Activated naive CD8-positive, alpha-beta T cell (primary cell): Measurements from ENCODE around the gene GATD1.

Source experiments
- H3K27ac Mint-ChIP-seq: one replicate; pipeline ENCODE4 v1.8.0; 2021; ENCODE audit warnings: mixed read lengths
- H3K27me3 Mint-ChIP-seq: one replicate; pipeline ENCODE4 v1.8.0; 2021; ENCODE audit warnings: mixed read lengths
- H3K36me3 Mint-ChIP-seq: one replicate; pipeline ENCODE4 v1.8.0; 2021; ENCODE audit warnings: mixed read lengths
- H3K4me1 Mint-ChIP-seq: one replicate; pipeline ENCODE4 v1.8.0; 2021; ENCODE audit warnings: low read depth, mixed read lengths
- H3K4me3 Mint-ChIP-seq: one replicate; pipeline ENCODE4 v1.8.0; 2021; ENCODE audit warnings: mild to moderate bottlenecking, mixed read lengths
- H3K9me3 Mint-ChIP-seq: one replicate; pipeline ENCODE4 v1.8.0; 2021; ENCODE audit warnings: low read depth, mixed read lengths

GATD1 gene

DNA sequence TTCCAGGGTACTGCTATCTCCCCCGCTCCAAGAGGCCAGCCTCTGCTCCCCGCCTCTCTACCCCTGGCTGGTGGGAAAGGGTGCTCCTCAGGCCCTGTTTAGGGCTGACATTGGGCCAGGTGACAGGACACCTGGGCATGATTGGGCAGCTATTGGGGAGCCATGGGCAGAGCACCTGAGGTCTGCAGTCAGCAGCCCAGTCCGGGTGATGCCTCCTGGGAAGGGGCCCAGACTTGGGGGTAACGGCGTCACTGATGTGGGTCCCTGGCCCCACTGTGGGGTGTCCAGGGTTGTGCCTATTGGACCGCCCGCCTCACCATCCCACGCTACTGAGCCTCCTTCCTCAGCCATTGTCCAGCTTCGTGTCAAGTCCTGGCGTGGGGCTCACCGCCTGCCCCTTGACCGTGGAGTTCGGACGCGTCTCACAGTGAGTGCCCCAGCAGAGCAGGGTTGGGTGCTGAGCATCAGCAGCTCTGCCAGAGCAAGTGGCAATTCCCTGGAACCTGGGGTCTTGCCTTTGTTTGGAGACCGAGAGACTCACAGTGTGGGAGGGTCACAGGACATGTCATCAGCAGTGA, 2.8 kb upstream of the GATD1 start:
- no peak overlapping the region for H3K4me3 Mint-ChIP-seq
- peaks cover 22% of the 10 kb centered on the region for H3K4me1 Mint-ChIP-seq
- H3K9me3 Mint-ChIP-seq = no peaks in the 10 kb centered on the region
- H3K27me3 Mint-ChIP-seq = no peaks in the 10 kb centered on the region
- no peak overlapping the region for H3K27ac Mint-ChIP-seq
- H3K36me3 Mint-ChIP-seq = no peaks in the 10 kb centered on the region

DNA sequence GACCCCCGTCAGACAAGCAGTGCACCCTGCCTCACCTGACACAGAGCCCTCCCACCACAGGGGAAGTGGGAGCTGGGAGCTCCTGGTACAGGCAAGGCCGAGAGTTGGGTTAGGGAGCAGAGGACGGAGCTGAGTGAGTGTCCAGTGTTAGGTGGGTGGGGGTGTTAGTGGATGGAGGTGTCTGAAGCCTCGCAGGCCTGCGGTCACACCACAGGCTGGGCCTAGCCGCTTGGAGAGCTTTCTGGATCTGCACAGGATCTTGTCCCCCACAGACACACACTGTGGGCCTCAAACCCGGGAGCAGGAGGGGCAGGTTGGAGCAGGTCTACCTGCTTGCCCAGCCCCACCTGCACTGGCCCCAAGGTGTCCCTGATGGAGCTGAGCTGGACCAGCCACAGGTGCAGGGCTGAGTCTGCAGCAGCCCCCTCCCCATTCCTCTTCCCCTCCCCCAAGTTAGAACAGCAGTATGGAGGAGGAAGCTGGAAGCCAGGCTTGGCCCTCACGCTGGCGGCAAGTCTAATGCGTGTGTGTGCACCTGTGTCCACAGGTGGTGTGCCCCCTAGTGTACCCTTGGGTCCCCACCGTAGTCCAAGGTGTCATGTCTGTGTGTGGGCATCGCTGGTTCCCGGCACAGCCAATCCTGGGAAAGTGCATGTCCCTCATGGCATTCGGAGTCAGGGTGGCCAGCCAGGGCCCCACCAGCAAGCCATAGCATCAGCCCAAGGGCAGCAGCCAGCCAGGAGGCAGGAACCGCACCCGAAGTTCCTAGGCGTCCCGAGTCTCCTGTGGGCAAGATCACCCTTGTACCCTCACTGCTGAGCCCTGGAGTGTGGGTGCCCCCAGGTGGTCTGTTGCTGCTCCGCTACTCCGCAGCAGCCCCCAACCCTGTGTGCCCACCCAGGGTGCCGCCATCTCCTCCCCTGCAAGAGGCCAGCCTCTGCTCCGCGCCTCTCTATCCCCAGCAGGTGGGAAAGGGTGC, 2.0 kb upstream of the GATD1 start:
- H3K4me1 Mint-ChIP-seq = peaks cover 26% of the 10 kb centered on the region
- no peaks in the 10 kb centered on the region for H3K36me3 Mint-ChIP-seq
- no peaks in the 10 kb centered on the region for H3K9me3 Mint-ChIP-seq
- H3K27ac Mint-ChIP-seq = no peak overlapping the region
- H3K27me3 Mint-ChIP-seq = no peaks in the 10 kb centered on the region
- peak overlapping the region; percentile 32 for H3K4me3 Mint-ChIP-seq

DNA sequence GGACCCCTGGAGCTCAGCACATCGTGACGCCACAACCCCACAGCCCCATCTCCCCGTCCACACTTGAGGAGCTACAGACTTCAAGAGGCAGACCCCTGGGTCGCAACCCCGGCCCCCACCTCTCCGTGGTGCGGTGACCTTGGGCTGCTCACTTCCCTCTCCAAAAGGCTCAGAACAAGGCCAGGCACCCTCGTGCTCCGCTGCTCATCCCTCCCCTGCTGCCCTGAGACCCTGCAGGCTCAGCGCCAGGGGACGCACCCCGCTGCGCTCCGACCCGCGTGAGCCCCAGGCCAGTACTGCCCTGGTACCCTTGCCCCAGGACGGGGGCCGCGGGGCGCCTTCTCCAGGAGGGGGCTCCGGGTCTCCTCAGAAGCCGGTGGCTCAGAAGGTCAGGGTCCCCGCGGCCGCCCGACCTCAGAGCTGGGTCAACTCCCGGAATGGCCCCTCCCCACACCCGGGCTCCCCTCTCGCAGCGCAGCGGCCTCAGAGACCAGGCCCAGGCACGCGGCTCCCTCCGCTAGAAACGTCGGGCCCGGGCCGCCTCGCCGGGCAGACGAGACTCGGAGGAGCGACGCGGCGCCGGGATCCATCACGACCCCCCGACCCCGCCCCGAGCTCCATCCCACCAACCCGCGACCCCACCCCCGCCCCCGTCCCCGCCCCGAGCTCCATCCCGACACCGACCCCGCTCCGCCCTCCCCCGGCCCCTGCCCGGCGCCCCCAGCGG, 563 bp downstream of the GATD1 start:
- no peaks in the 10 kb centered on the region for H3K36me3 Mint-ChIP-seq
- peak overlapping the region; percentile 82 for H3K27ac Mint-ChIP-seq
- no peaks in the 10 kb centered on the region for H3K27me3 Mint-ChIP-seq
- peaks cover 26% of the 10 kb centered on the region for H3K4me1 Mint-ChIP-seq
- peak overlapping the region; percentile 92 for H3K4me3 Mint-ChIP-seq
- H3K9me3 Mint-ChIP-seq = no peaks in the 10 kb centered on the region

DNA sequence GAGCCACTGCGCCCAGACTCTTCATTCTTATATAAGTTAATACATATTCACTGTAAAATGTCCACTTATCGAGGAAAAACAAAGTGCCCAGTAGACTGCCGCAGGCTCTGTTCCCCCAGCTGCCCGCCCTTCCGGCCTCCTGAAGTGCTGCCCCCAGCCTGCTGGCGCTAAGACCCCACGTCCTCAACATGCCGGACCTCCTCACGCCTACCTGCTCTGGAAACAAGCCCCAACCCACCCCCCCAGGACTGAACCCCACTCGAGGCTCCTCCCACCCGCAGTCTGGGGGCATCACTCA, 1.1 kb downstream of the GATD1 start:
- Mint-ChIP-seq H3K27ac (peak overlapping the region; percentile 82), H3K36me3 (no peaks in the 10 kb centered on the region), H3K9me3 (no peaks in the 10 kb centered on the region), H3K4me3 (peak overlapping the region; percentile 92), H3K4me1 (peaks cover 26% of the 10 kb centered on the region), H3K27me3 (no peaks in the 10 kb centered on the region)

DNA sequence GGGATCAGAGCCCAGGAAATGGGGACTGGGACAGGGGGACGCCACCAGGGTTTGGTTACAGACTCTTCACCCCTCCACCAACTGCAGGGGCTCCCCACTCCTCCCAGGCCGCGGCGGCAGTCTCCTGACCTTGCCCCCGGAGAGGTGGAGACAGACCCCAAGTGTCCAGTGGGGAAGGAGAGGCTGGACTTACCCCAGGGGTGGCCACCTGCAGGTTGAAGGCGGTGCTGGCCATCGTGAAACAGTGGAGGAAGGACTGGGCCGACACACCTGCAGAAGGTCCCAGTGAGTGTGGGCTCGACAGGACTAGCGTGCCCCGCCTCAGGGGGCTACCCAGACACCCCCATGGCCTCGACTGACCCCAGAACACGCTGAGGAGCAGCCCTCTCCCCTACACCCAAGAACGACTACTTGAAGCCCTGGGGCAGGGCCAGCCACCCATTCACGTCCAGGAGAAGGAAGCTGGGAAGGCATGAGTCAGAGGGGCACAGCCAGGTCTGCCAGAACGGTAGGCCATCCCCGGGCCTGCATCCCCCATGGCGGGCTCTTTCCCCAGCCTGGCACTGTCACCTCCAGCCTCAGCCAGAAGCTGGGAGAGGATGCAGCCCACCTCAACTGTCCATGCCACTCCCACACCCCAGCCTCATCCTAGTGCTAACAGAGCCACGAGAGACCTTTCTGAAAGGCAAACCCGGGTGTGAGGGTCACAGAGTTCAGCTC, 2.3 kb downstream of the GATD1 start:
- Mint-ChIP-seq H3K4me1 (peaks cover 23% of the 10 kb centered on the region), H3K4me3 (peak overlapping the region; percentile 77), H3K27ac (no peak overlapping the region), H3K9me3 (no peaks in the 10 kb centered on the region), H3K36me3 (no peaks in the 10 kb centered on the region), H3K27me3 (no peaks in the 10 kb centered on the region)

DNA sequence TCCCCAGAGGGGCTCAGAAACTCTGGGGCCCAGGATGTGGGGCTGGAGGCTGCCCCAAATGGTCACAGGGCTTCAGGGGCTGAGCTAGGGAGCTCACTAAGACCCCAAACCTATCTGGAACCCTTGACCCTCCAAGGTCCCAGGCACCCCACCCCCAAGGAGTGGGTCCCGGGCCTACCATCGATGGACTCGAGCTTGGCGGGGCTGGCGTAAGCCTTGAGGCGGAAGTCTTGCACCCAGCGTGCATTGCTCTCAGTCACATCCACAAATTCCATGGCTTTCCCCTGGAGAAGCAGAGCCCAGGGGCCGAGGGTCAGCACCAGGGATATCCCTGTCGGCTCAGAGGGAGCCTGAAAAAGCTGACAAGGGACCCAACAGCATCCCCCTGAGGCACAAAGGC, 3.5 kb downstream of the GATD1 start:
- Mint-ChIP-seq H3K4me3 (no peak overlapping the region), H3K36me3 (no peaks in the 10 kb centered on the region), H3K27ac (no peak overlapping the region), H3K4me1 (peaks cover 16% of the 10 kb centered on the region), H3K9me3 (no peaks in the 10 kb centered on the region), H3K27me3 (no peaks in the 10 kb centered on the region)

DNA sequence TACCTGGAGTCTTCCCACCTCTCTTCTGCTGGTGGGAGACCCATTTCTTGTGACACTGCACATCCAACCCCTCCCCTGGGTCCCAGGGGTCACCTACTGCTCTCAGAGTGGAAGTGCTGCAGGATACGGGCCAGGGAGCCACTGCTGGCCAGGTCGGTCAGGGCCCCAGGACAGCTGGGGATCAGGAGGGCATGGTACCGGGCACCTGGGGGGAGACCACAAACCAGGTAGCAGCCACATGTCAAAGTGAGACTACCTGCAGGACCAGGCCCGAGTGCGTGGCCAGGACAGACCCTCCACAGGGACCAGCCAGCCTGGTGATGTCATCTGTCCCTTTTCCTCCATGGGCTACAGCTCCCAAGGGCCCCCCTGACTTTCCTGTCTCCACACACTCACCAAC, 3.9 kb downstream of the GATD1 start:
- no peak overlapping the region for H3K27ac Mint-ChIP-seq
- no peak overlapping the region for H3K4me3 Mint-ChIP-seq
- H3K36me3 Mint-ChIP-seq = no peaks in the 10 kb centered on the region
- H3K9me3 Mint-ChIP-seq = no peaks in the 10 kb centered on the region
- H3K4me1 Mint-ChIP-seq = peaks cover 16% of the 10 kb centered on the region
- H3K27me3 Mint-ChIP-seq = no peaks in the 10 kb centered on the region

DNA sequence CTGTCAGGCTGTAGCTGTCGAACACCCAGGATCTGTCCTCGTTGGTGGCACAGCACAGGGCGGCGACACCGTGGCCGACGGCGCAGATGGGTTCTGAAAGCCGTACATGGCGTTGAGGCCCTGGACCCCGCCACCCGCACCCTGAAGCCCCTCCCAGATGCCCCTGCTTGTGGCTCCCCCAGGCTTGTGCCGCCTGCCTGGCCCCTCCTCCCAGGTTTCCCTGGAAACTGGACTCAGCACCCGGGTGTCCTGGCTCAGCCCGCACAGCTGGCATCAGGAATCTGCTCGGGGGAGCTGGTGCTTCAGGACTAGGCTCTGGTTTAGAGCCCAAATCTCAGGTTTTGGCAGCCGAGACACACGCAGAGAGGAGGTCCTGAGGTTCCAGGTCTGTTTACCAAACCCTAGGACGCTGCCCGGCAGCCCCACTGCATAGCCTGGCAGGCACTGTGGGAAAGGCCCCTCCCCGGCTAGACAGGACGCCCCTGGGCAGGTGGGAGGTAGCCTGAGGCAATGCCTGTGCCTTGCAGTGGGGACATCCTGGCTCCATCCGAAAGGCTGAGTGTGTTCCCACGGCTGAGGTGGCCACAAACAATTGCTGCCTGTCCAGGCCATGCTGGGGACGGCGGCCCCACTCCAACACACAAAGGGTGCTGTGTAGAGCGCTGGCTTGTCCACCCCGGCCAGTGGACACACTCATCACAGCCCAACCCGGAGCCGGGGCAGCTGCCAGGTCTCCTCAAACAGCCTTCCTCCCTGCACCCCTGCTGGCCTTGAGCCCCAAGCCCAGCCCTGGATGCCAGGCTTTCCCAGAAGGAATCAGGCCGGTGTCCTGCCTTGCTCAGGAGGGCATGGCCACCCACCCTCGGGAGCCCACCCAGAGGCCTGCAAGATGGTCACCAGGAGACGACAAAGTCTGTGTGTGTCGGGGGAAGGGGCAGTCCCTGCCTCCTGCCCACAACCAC, 4.6 kb downstream of the GATD1 start:
- Mint-ChIP-seq H3K9me3 (no peaks in the 10 kb centered on the region), H3K4me1 (peaks cover 16% of the 10 kb centered on the region), H3K27ac (no peak overlapping the region), H3K4me3 (no peak overlapping the region), H3K27me3 (no peaks in the 10 kb centered on the region), H3K36me3 (no peaks in the 10 kb centered on the region)

DNA sequence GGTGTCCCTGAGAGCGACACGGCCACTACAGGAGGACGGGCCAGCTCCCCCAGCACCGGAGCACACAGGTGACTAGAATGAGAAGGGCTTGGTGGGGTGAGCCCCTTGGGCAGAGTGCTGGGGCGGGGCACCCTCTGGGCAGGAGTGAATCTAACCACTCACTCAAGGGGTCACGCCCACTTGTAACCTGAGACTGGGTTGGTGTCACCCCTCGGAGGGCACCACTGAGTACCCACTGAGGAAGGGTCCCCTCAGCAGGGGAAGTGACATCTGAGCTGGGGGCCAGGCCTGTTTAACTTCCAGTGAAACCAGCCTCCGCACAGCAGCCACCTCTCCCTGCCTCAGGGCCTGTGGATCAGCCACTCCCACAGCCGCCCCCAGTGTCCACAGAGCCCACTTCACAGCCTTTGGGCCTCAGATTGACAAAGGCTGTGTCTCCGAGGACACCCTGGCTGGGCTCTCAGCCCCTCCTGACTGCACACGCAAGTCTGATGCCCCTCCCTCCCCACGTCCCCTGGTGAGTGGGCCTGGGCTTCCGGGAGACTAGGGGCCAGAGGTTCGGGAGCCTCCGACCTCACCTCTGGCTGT, 5.6 kb downstream of the GATD1 start:
- Mint-ChIP-seq H3K4me1 (peaks cover 16% of the 10 kb centered on the region), H3K27ac (no peak overlapping the region), H3K4me3 (no peak overlapping the region), H3K27me3 (no peaks in the 10 kb centered on the region), H3K36me3 (no peaks in the 10 kb centered on the region), H3K9me3 (no peaks in the 10 kb centered on the region)

DNA sequence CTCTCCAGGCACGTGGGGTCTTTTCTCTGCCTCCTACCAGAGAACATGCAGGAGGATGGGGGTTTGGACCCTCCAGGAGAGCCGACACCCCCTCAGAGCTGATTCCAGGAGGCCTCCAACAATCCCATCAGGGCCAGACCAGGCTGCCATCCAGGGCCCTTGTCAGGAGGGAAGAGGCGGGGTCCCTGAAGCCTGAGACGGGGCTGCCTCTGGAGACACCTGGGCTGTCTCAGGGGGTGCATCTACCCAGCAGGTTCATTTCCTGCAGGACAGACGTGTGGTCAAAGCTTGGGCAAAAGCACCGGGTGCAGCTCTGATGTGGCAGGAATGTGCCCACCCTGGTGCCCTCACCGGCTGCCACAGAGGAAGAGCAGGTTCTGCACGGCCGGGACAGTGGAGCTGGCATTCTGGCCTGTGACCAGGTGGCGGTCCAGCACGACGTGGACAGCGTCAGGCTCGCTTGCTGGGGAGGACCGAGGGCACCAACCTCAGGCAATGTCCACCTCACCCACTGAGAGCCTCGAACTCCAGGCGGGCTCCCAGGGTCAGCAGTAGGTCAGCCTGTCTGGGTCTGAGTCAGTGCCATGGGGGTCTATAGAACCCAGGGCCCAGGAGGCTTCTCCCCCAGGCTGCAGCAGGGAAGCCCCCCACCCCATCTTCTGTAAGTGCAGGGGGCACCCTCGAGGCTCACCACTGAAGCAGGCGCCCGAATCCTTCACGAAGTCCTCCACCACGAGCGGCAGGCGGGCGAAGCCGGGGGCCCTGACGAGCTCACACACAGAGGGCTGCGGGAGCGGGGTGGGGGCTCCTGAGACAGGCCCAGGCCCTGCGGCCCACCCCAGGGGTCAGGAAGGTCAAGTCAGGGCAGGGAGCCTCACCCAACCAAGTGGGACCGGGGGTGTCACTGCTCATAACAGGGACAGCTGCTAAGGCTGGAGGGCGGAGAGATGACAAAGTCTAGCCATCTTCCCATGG, 6.4 kb downstream of the GATD1 start:
- Mint-ChIP-seq H3K27me3 (no peaks in the 10 kb centered on the region), H3K36me3 (no peaks in the 10 kb centered on the region), H3K4me1 (peaks cover 13% of the 10 kb centered on the region), H3K4me3 (no peak overlapping the region), H3K27ac (no peak overlapping the region), H3K9me3 (no peaks in the 10 kb centered on the region)

DNA sequence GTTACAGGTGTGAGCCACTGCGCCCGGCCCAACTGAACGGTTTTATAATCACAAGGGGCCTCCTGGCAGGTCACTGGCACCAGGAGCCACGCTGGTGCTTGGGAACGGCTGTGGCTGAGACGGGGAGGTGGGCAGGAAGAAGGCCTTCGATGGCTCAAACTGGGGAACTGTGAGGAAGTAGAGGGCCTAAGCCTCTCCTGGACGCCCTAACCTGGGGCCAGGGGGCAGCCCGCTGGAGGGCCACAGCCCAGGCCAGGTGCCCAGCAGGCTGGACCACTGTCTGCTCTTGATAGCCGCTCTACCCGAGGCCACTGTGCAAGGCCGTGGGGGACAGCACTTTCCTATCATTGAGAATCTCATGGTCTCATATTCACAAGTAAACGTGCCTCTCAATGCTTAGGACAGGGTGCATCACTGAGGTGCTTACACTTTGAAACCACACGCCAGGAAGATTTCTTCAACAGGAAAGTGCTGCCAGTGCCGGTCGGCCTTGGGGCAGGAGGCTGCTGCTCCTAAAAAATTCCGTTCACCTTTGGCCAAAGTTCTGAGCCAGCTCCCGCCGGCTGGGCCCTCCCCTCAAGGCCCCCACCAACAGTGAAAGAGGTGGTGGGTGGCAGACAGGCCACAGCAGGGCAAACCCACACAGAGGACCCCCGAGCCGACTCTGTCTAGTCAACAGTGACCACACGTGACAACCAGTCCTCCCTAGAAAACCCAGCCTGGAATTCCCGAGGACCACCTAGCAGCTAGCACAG, 7.2 kb downstream of the GATD1 start:
- Mint-ChIP-seq H3K4me3 (no peak overlapping the region), H3K27ac (no peak overlapping the region), H3K27me3 (no peaks in the 10 kb centered on the region), H3K9me3 (no peaks in the 10 kb centered on the region), H3K36me3 (no peaks in the 10 kb centered on the region), H3K4me1 (peaks cover 7% of the 10 kb centered on the region)

DNA sequence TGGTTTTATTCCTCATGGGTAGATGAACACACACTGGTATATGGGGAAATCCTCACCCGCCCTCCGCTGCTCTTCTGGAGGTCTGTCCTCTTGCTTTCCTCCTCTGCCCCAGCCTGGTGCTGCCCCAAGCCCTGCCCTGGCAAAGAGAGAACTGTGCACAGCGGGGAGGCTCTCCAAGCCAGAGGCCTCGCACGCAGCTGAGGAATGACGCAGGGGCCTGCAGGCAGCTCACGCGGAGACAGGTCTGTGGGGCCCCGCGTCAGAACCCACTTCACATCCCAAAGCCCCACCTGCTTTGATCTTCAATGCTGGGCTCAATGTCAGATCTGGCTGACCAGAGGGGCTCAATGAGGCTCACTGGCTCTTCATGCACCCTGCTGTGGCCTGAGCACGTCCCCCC, 10.0 kb downstream of the GATD1 start:
- H3K4me1 Mint-ChIP-seq = peaks cover 3% of the 10 kb centered on the region
- H3K9me3 Mint-ChIP-seq = no peaks in the 10 kb centered on the region
- H3K36me3 Mint-ChIP-seq = no peaks in the 10 kb centered on the region
- H3K27ac Mint-ChIP-seq = no peak overlapping the region
- no peak overlapping the region for H3K4me3 Mint-ChIP-seq
- H3K27me3 Mint-ChIP-seq = no peaks in the 10 kb centered on the region
